Measurements from ENCODE around the gene LYPD5.

DNA sequence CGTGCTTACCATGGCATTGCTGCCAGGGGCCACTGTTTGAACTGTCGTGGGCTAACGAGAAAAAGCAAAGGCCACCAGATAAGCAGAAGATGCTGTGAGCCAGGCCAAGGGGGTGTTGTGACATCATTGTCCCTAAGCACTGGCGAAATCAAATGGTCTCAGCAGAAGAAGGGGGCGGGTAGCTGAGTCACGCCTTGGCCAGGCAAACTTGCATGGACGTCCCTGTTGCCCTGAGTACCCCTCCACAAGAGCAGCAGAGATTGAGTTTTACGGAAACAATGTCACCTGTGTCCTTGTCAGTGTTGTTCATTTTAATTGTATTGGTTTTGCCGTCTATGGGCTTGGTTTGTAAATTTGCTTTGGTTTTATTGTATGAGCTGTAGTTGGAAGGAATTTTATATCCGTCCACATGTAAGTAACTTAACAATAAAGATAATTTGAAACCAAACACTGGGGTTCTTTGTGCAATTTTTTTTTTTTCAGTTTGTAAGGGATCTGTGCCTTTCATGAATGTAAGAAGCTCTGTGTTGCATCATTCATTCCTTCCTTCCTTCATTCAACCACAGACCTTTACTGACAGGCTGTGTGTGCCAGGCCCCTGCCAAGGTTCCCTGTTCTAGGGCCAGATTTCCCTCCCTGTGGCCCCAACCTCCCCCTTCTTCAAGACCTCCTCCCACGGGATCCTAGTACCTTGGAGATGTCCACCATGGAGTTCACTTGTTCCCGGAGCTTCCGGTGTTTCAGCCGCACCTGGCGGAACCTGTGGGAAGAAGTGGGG lies 33.8 kb downstream of the LYPD5 start:
- TF ChIP-seq EZH2 (IDR thresholded peaks at IDR 0.05) (no peak), POLR2AphosphoS5 (IDR thresholded peaks at IDR 0.05; ENCODE audit: borderline replicate concordance, low read depth, low read length) (no peak)

Measured in SK-N-MC (cell line).